AG04449 (cell line): Measurements from ENCODE around the gene CAPZB.
"Not testable (repeated sequence)": the region's sequence is repeated elsewhere in the genome, so short reads cannot be mapped to it uniquely, and the experiment has no call there.

ENCODE experiments used
- CTCF ChIA-PET: fragments of 350-600 bp; formaldehyde crosslinking; extraction: SDS; loops from one replicate; lab custom pipeline; 2021; ENCODE audit warnings: antibody characterized with exemption; lab: Yijun Ruan, JAX
- POLR2A ChIA-PET: fragments of 400-600, 350-600 bp; formaldehyde crosslinking; extraction: SDS; loops from one replicate; lab custom pipeline; 2020; ENCODE audit warnings: antibody characterized with exemption, inconsistent platforms; lab: Yijun Ruan, JAX
- DNase-seq: peaks from one replicate; pipeline ENCODE4 v3.0.0-alpha.2; 2010; ENCODE audit warnings: low read depth, low spot score
- H3K4me3 ChIP-seq: 2 replicates; pipeline ENCODE4 v1.5.1; 2011; ENCODE audit warnings: low read depth, mild to moderate bottlenecking, control low read depth, low read length
- CTCF ChIP-seq: IDR thresholded peaks from one replicate; pipeline ENCODE4 v1.5.1; 2011; ENCODE audit warnings: mild to moderate bottlenecking, moderate library complexity, low read length, control low read depth, inconsistent platforms; ENCODE audit not compliant: insufficient read depth; ENCODE audit errors: missing control alignments

CAPZB gene

GRCh38 chr1:19310061-19310460 lies 175.3 kb downstream of the CAPZB start:
- DNase-seq, result no peak
- ChIA-PET CTCF (interaction anchor here (1.3 to 1.9 kb wide), 2 partner anchors 341 to 344 kb away, joined by 4 to 6 read pairs; no protein-coding TSS in a partner anchor), POLR2A (interaction anchor here (0.5 to 1.1 kb wide), 2 partner anchors 49 to 134 kb away, joined by 3 read pairs; no protein-coding TSS in a partner anchor)
- TF ChIP-seq CTCF, result no peak
- H3K4me3 ChIP-seq, result no peak overlapping the region; the same call in 1 of the 2 replicates

- ChIA-PET POLR2A (interaction anchor here (0.5 to 1.1 kb wide), 3 partner anchors 48 to 135 kb away, joined by 3 read pairs; partner anchors contain the start of genes EMC1 and MRTO4), CTCF (interaction anchor here (1.3 to 1.9 kb wide), 2 partner anchors 342 to 345 kb away, joined by 4 to 6 read pairs; no protein-coding TSS in a partner anchor)
- DNase-seq, result no peak
- TF ChIP-seq CTCF, result no peak
- H3K4me3 ChIP-seq, result no peak overlapping the region
Measured at GRCh38 chr1:19309123-19309813, 176.1 kb downstream of the CAPZB start.

GRCh38 chr1:19308509-19308907 lies 176.8 kb downstream of the CAPZB start:
- ChIA-PET POLR2A (no interaction called here), CTCF (no interaction called here)
- no peak for TF ChIP-seq CTCF

GRCh38 chr1:19307794-19308508 lies 177.4 kb downstream of the CAPZB start:
- H3K4me3 ChIP-seq, result no peak overlapping the region
- TF ChIP-seq CTCF, result no peak
- DNase-seq, result no peak
- ChIA-PET CTCF (interaction anchor here (0.7 kb wide), 1 partner anchor 12 kb away, joined by 3 read pairs; no protein-coding TSS in a partner anchor), POLR2A (no interaction called here)

More at GRCh38 chr1:19308509-19308907, 176.8 kb downstream of the CAPZB start:
- DNase-seq, result no peak
- H3K4me3 ChIP-seq, result no peak overlapping the region

- H3K4me3 ChIP-seq, result no peak overlapping the region
- ChIA-PET CTCF (no interaction called here), POLR2A (no interaction called here)
- DNase-seq, result no peak
- TF ChIP-seq CTCF, result no peak
Measured at GRCh38 chr1:19306941-19307340, 178.4 kb downstream of the CAPZB start.

GRCh38 chr1:19305880-19306279 lies 179.5 kb downstream of the CAPZB start:
- H3K4me3 ChIP-seq, result no peak overlapping the region
- no peak for TF ChIP-seq CTCF
- POLR2A ChIA-PET, result no interaction called here
- DNase-seq, result no peak
- CTCF ChIA-PET, result interaction anchor here (1.1 kb wide), 1 partner anchor 10 kb away, joined by 3 read pairs; no protein-coding TSS in a partner anchor

- POLR2A ChIA-PET, H3K4me3 ChIP-seq, DNase-seq, CTCF ChIA-PET: not testable (repeated sequence)
Measured at GRCh38 chr1:19304081-19304480, 181.3 kb downstream of the CAPZB start.
